OCI-LY1 (cell line): Measurements from ENCODE around the gene COL18A1.

Experiments used
- CTCF ChIP-seq: fragments of 200-600 bp; sonication (generic), shearing (Covaris generic); IDR thresholded peaks from 2 replicates; pipeline ENCODE4 v1.5.1; 2017; ENCODE audit warnings: mild to moderate bottlenecking, antibody characterized with exemption, low read length, moderate library complexity, mixed read lengths
- EZH2 ChIP-seq: fragments of 200-600 bp; sonication (generic), shearing (Covaris generic); IDR thresholded peaks from 2 replicates; pipeline ENCODE4 v1.8.0; 2017; ENCODE audit warnings: borderline replicate concordance, mixed run types, mild to moderate bottlenecking, antibody characterized with exemption, low read length, moderate library complexity, mixed read lengths

GRCh38 chr21:45496151-45496967, 91.4 kb downstream of the COL18A1 start:
- TF ChIP-seq CTCF (no peak), EZH2 (no peak)
